G401 (cell line): ENCODE data around the gene TBCB. TPM values are rescaled to one million over a fixed set of nuclear protein-coding genes. Genes with fewer than 3 reads are reported as not detected.
"Not testable (repeated sequence)": the region's sequence is repeated elsewhere in the genome, so short reads cannot be mapped to it uniquely, and the experiment has no call there.

Source experiments
- DNase-seq: peaks from one replicate; pipeline ENCODE4 v3.0.0-alpha.2; 2015; ENCODE audit warnings: low spot score
- in situ Hi-C: cut with HindIII; loops from 2 replicates; pipeline ENCODE4 v1.10.0; 2016; ENCODE audit warnings: low sequenced_read_pairs, mixed read lengths
- total RNA-seq: library from RNA; depleted of rRNA; stranded (reverse); fragments of >200 nt; shearing (Covaris generic); gene quantifications from 2 replicates; pipeline ENCODE4 v1.2.3, GENCODE V29; 2014

Gene TBCB
- total RNA-seq, 1 experiment from 2014 or later: 314 TPM

DNA sequence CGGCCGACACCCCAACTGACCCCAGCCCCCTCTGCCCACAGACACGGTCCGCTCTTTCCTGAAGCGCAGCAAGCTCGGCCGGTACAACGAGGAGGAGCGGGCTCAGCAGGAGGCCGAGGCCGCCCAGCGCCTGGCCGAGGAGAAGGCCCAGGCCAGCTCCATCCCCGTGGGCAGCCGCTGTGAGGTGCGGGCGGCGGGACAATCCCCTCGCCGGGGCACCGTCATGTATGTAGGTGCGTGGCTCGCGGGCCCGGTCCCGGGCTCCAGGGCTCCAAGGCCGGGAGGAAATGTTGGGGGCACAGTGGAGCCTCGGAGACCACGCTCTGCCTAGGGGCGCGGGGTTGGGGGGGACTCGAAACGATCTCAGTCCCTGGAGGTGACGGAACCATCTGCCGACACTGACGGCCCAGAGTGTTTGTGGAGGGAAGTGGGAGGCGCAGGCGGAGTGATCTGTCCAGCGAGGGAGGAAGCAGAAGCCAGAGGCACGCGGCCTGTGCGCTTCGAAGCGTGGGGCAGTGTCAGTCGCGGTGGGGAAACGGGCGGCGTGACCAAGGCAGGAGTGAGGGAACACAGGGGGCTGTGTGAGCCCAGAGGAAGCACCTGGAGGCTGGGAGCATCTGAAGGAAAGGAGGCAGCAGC is 6.3 kb downstream of the TBCB start:
- DNase-seq: no peak

DNA sequence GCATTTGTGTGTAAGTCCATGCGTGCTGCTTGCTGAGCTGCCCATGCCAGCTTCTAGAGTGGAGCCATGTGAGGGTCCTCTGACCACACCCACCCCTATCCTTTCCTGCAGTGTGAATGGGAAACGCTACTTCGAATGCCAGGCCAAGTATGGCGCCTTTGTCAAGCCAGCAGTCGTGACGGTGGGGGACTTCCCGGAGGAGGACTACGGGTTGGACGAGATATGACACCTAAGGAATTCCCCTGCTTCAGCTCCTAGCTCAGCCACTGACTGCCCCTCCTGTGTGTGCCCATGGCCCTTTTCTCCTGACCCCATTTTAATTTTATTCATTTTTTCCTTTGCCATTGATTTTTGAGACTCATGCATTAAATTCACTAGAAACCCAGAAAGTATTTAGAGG is 10.3 kb downstream of the TBCB start:
- no peak for DNase-seq

More for the DNA sequence above, 6.3 kb downstream of the TBCB start:
- in situ Hi-C loops: no loop called here

DNA sequence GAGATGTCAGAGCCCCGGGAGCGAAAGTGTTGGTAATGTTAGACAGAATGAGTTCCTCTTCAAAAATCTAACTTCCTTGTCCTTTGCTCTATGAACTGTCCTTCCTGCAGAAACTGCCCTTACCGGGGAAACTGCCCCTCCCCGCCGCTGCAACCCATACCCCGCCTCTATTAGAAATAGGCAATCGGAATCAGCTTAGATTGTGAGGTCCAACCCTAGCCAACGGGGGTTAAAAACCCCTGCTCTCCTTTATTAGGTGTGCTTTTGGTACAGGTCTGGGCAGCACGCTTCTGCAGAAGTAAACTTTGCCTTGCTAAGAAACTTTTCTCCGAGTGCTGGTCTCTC is 13.1 kb downstream of the TBCB start:
- DNase-seq: no peak
- in situ Hi-C loops: no loop called here

More for the DNA sequence above, 10.3 kb downstream of the TBCB start:
- in situ Hi-C loops: no loop called here

DNA sequence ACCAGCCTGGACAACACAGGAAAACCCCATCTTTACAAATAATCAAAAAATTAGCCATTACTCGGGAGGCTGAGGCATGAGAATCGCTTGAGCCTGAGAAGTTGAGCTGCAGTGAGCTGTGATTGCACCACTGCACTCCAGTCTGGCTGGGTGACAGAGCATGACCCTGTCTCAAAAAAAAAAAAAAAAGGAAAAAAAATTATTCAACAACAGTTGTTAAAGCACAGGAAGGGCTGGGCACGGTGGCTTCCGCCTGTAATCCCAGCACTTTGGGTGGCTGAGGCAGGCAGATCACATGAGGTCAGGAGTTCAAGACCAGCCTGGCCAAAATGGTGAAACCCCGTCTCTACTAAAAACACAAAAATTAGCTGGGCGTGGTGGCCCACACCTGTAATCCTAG is 16.0 kb downstream of the TBCB start:
- in situ Hi-C loops, DNase-seq: not testable (repeated sequence)

DNA sequence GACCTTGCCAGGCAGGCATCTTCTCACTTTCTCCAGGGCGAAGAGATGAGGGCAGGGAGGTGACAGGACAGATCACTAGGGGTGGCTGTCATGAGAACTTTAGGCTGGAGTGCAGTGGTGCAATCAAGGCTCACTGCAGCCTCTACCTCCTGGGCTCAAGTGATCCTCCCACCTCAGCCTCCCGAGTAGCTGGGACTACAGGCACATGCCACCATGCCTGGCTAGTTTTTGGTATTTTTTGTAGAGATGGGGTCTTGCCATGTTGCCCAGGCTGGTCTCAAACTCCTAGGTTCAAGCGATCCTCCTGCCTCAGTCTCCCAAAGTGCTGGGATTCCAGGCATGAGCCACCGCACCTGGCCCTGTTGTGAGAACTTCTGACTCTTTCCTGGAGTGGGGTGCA is 19.6 kb downstream of the TBCB start:
- DNase-seq, in situ Hi-C loops: not testable (repeated sequence)

DNA sequence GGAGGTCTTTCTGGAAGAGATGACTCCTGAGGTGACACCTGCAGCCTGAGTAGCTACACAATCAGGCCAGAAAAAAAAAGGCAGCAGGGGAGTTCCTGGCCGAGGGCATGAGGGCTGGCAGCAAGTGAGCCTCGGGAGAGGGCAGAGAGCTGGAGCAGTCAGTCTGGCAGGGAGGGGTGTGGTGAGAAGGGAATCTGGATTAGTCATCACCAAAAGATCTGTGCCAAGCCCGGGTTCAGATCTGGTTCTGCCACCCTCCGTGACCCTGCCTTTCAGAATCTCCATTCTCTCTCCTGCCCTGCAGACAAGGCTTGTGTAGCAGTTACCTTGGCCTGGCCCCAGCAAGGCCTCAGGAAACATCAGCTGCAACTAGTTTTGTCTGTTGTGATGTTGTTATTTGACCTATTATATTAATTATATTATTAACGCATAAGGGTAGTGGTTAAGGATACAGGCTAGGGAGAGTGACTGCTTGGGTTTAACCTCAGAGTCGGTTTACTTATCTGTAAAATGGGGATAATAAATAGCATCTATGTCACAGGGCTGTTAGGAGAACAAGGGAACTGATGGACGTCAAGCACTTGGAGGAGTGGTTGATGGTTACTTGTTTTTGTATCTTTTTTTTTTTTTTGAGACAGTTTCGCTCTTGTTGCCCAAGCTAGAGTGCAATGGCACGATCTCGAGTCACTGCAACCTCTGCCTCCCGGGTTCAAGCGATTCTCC is 21.9 kb downstream of the TBCB start:
- in situ Hi-C loops: no loop called here

DNA sequence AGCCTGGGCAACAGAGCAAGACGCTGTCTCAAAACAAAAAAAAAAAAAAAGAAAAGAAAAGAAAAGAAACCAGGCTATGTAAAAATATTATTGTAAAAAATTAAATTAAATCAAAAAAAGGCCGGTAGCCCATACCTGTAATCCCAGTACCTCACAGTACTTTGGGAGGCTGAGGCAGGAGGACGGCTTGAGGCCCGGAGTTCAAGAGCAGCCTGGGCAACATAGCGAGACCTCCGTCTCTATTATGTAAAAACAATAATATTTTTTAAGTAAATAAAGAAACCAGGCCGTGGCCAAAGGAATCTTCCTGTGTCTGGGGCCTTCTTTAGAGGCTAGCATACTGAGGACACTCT is 23.8 kb downstream of the TBCB start:
- in situ Hi-C loops: no loop called here
- no peak for DNase-seq

More for the DNA sequence above, 21.9 kb downstream of the TBCB start:
- peak; percentile 82 for DNase-seq

DNA sequence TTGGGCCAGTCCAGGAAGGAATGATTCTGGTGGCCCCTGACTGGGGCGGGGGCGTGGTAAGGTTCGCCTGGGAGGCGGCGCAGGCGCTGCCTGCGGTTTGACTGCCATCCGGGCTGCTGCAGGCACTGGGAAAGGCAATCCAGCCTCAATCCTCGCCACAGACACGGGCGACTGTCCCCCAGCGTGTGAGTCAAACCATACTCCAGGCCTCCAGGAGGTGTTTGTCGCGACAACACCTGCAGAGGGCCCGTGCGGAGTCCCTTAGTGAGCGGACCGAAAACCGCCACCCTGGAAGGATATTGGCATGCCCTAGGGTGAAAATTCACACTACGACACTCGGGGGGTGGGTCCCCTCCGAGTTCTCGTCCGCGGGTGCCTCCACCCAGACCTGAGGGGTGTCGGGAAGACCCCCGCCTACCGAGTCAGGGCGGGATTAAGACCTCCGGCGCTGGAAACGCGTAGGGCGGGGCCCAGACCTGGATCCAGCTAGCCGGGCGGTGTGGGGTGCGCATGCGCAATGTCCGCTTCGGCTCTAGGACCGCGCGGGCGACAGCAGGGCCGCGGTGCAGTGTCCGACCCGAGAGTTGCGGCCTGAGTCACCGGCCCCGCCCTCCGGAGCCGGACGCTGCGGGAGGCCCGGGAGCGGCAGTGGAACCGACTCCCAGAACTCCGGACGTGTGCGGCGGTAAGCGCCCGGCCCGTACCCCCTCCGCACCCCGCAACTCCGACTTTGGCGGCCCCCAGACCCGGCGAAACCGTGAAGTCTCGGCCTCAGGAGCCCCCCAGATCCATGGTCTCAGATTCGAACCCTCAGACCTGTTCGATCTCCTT is 24.4 kb downstream of the TBCB start, which contains the start of gene CAPNS1:
TSS of gene CAPNS1 (plus strand) at position 594 of the 831 bp plus-strand sequence. CDS start 946 bp downstream, outside the sequence.
- DNase-seq: peak; percentile 97
- in situ Hi-C loops: no loop called here

DNA sequence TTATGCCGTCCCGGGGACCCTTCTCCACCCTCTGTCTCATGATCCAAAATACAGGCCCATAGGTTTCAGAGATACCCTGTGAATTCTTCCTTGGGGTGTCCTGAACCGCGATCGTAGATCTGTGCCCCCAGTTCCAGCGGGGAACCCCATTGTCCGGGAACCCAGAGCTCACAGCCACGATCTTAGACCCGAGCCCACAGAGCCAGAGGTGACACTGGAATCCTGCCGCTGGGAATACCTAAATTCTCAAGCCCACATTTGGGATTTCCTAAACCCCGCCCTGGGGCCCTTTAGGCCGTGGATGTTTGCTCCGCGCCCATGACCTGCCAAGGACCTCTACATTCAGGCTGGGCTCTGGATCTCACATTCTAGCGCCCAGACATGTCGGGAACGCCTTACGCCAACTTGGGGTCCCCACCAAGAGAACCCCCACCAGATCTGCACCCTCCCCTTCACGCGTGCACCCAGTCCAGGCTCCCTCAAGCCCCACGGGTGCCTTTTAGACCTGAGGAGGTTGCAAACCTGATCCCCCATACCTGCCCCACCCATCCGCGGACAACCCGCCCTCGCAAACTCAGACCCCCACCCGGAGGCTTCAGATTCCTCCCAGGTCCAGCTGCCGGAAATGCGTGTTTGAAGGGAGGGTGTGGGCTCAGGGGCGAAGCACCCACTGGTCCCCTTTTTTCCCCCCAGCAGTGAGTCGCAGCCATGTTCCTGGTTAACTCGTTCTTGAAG is 25.2 kb downstream of the TBCB start:
- DNase-seq: peak; percentile 44
- in situ Hi-C loops: no loop called here

DNA sequence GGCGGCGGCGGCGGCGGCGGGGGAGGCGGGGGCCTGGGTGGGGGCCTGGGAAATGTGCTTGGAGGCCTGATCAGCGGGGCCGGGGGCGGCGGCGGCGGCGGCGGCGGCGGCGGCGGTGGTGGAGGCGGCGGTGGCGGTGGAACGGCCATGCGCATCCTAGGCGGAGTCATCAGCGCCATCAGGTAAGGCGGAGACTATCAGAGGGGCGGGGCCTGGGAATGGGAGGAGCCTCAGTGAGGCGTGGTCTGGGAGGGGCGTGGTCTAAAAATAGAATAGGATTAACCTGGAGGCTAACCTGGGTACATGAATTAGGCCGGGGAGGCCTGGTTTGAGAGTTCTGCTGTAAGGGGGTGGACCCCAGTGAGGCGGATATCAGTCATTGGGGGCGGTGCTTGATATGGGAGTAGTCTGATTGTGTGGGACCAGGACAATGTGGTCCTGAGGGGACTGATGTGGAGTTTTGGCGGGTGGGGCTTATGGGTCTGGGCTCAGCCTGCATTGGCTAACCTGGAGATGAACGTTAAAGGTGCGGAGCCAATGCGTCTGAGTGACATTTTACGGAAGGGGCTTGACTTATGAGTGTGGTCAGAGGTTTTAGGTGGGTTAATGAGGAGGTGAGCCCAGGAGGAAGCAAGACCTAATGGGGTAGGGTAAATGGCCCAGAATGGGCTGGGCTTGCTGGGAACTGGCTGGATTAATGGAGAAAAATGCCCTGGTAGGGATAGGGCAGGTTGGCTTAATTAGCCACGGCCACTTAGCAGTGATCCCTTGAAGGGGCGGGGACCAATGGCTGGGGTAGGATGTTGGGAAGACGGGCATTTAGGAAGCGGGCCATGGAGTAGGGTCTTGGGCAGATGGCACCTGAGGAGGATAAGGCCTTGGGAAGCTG is 26.0 kb downstream of the TBCB start:
- in situ Hi-C loops: no loop called here
- DNase-seq: peak; percentile 91

DNA sequence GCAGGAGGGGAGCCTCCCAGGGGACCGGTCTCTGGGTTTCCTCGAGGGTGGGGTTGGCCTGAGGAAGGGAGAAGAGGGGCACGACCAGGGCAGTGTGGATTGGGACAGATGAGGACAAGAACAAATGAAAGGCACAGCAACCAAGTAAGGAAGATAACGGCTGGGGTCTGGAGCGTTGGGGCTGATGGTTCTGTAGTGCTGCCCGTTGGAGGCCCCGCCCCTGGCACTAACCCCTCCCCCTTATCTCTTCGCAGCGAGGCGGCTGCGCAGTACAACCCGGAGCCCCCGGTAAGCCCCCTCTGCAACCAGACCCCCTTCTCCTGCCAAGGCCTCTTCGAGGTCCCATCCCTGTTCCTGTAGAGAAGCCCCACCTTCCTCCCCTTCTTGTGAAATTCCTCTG is 26.8 kb downstream of the TBCB start:
- in situ Hi-C loops: no loop called here
- DNase-seq: no peak

DNA sequence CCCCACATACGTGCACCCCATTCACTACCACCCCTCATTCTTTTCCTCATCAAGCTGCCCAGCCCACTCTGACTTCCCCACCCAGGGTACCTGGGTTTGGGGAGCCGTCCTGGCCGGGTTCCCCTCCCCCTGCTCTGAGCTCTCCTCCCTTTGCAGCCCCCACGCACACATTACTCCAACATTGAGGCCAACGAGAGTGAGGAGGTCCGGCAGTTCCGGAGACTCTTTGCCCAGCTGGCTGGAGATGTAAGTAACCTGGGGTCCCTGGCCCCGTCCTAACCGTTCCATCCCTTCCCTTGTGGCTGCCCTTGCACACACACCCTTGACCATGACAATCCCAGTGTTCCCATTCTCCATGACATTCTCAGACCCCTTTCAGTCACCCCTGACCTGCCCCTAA is 27.2 kb downstream of the TBCB start:
- in situ Hi-C loops: no loop called here
- DNase-seq: no peak

DNA sequence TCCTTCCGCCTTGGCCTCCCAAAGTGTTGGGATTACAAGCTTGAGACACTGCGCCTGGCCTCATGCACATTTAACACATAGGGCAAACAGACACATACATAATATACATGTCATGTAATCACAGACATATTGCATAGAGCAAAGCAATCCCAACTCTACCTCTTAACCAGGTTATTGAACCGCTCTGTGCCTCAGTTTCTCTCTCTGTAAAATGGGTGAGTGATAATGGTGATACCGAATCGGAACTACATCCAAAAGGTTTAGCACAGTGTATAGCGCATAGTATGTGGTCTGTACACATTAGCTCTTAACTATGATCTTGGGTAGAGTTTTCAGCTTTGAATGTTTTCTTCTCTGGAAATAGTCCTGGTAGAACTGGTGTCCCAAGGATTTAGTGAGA is 29.4 kb downstream of the TBCB start:
- in situ Hi-C loops: no loop called here

DNA sequence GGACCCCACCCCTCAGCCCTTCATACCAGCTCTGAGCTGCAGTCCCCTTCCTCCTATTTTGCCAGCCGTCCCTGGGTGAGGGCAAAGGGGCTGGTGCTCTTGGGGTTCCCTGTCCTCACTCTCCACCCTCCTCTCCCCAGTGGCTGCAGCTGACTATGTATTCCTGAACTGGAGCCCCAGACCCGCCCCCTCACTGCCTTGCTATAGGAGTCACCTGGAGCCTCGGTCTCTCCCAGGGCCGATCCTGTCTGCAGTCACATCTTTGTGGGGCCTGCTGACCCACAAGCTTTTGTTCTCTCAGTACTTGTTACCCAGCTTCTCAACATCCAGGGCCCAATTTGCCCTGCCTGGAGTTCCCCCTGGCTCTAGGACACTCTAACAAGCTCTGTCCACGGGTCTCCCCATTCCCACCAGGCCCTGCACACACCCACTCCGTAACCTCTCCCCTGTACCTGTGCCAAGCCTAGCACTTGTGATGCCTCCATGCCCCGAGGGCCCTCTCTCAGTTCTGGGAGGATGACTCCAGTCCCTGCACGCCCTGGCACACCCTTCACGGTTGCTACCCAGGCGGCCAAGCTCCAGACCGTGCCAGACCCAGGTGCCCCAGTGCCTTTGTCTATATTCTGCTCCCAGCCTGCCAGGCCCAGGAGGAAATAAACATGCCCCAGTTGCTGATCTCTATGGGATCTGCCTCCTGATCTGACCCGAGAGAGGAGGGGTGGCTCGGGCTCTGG is 34.6 kb downstream of the TBCB start:
- in situ Hi-C loops: no loop called here
- DNase-seq: no peak

More for the DNA sequence above, 29.4 kb downstream of the TBCB start:
- DNase-seq: no peak

DNA sequence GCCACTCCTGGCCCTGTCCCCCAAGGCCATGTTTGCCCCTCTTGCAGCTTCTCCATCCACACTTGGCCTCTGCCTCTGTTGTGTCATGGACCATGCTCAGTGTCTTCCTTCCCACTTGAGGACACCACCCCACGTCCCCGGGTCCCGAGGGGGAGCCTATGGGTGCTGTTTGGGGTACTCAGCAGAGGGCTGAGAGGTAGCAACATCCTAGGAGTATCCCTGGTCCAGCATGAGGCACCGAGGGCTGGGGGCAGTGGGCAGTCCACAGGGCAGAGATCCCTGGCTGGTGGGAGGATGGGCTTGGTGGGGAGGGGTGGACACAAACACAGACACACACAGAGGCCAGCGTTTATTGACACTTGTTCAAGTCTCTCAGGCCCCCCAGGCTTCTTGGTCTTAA is 35.3 kb downstream of the TBCB start:
- in situ Hi-C loops: no loop called here
- no peak for DNase-seq

DNA sequence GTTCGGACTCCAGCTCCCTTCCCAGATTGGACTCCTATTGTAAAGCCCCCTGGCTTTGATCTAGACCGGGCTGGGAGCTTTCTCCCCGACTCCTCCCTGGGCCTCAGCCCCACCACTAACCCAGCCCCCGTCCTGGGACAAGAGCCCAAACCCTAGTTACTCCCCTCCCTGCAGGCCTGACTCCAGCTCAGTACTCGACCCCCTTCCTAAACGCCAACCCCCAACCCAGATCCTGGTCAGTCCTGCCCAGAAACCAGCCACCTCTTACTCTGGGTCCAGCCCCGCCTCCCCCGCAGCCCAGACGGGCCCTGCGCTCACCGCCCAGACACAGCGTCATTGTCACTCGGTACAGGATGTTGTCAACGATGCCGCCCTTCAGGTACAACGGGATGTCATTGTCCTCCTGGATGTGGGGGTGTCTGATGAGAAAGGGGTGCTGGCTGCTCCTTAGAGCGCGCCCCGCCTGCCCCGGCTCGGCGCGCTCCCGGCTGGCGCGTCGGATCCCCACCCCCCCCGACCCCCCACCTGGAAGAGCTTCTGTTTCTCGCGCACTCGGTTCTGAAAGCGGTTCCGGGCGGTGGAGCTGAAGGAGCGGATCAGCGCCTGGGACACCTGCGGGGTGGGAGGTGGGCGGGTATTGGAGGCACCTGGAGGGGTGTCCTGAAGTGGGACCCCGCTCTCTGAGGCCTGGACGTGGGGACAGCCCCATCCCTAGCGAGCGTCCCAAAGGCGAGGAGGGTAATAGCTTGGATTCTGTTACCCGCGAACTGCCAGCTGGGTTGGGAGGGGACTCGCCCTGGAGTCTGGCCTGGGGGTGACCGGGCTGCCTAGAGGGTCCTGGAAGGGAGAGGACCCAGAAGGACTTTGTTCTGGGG is 36.1 kb downstream of the TBCB start:
- peak; percentile 34 for DNase-seq
- in situ Hi-C loops: no loop called here

DNA sequence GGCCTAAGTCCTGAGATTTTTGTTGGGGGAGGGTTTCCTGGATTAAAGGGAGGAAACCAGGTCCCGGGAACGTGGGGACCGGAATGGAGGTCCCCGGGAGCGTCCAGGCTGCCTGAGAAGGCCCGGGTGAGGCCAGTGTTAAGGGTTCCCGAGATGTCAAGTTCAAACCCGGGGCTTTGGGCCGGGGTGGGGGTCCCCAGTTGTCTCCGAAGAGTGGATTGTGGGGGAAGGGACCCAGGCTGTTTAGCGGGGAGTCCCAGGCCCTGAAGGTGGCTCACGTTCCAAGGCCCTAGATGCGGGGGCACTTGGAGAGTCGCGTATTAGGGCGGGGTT is 36.7 kb downstream of the TBCB start:
- in situ Hi-C loops: no loop called here
- peak; percentile 18 for DNase-seq
